CD14-positive monocyte (primary cell): Measurements from ENCODE around the gene UCHL1. TPM values are rescaled to one million over a fixed set of nuclear protein-coding genes. Genes with fewer than 3 reads are reported as not detected.

Experiments
- DNase-seq, 3 donors: peaks; one replicate each; pipeline ENCODE4 v3.0.0-alpha.2; 2011 to 2022
- H2AFZ ChIP-seq: 2 replicates; pipeline ENCODE4 v1.6.0; 2012; ENCODE audit warnings: mild to moderate bottlenecking, low read depth, low read length, inconsistent platforms; ENCODE audit not compliant: insufficient read depth, poor library complexity, severe bottlenecking
- H3K27ac ChIP-seq, 2 donors: 1 replicate in 1 of 2; 2 replicates in 1 of 2; pipeline ENCODE4 v1.5.1; 2012 to 2013; ENCODE audit warnings: low read length in 2 of 2, control low read depth in 1 of 2, inconsistent platforms in 1 of 2, low read depth in 1 of 2, mild to moderate bottlenecking in 1 of 2
- H3K27me3 ChIP-seq, 2 donors: one replicate each; pipeline versions ENCODE4 v1.6.0 to v1.6.1; 2011 to 2013; ENCODE audit warnings: low read length in 2 of 2; ENCODE audit not compliant: control insufficient read depth in 2 of 2, insufficient read depth in 2 of 2
- H3K36me3 ChIP-seq, 2 donors: replicated peaks in 1 of 2; 1 replicate in 1 of 2; 2 replicates in 1 of 2; pipeline versions ENCODE4 v1.5.1 to v1.6.1; 2012 to 2013; ENCODE audit warnings: low read length in 2 of 2, control low read depth in 1 of 2, inconsistent platforms in 1 of 2, mild to moderate bottlenecking in 1 of 2; ENCODE audit not compliant: insufficient read depth in 2 of 2, control insufficient read depth in 1 of 2
- H3K4me1 ChIP-seq, 2 donors: 1 replicate in 1 of 2; 2 replicates in 1 of 2; pipeline versions ENCODE4 v1.5.1 to v1.6.1; 2012 to 2013; ENCODE audit warnings: low read length in 2 of 2, control low read depth in 1 of 2, inconsistent platforms in 1 of 2, mild to moderate bottlenecking in 1 of 2, moderate library complexity in 1 of 2; ENCODE audit not compliant: insufficient read depth in 2 of 2, control insufficient read depth in 1 of 2
- H3K4me2 ChIP-seq: replicated peaks from 2 replicates; pipeline ENCODE3; 2012; ENCODE audit warnings: low read length, moderate library complexity, mild to moderate bottlenecking; ENCODE audit not compliant: poor library complexity, severe bottlenecking; ENCODE audit errors: extremely low read depth
- H3K4me3 ChIP-seq, 3 experiments: fragments of 200-600 bp in 1 of 3; sonication (generic) in 1 of 3; replicated peaks in 1 of 3; 1 replicate in 2 of 3; 2 replicates in 1 of 3; pipeline ENCODE4 v1.5.1; 2011 to 2013; ENCODE audit warnings: low read length in 3 of 3, mild to moderate bottlenecking in 3 of 3, control low read depth in 2 of 3, low read depth in 2 of 3, inconsistent platforms in 1 of 3, moderate library complexity in 1 of 3
- H3K79me2 ChIP-seq: 2 replicates; pipeline ENCODE4 v1.6.0; 2012; ENCODE audit warnings: mild to moderate bottlenecking, control low read depth, inconsistent platforms, low read length, moderate library complexity; ENCODE audit not compliant: insufficient read depth
- H3K9ac ChIP-seq: 2 replicates; pipeline ENCODE4 v1.6.0; 2017; ENCODE audit warnings: low read length, mild to moderate bottlenecking; ENCODE audit not compliant: insufficient read depth, poor library complexity, severe bottlenecking
- H3K9me3 ChIP-seq, 2 donors: replicated peaks in 1 of 2; 1 replicate in 1 of 2; 2 replicates in 1 of 2; pipeline versions ENCODE4 v1.5.1 to v1.6.1; 2012 to 2013; ENCODE audit warnings: low read length in 2 of 2, control low read depth in 1 of 2; ENCODE audit not compliant: control insufficient read depth in 1 of 2, insufficient read depth in 1 of 2
- H4K20me1 ChIP-seq: 2 replicates; pipeline ENCODE4 v1.6.0; 2012; ENCODE audit warnings: mild to moderate bottlenecking, low read length, control low read depth, moderate library complexity; ENCODE audit not compliant: insufficient read depth
- H3K27ac Mint-ChIP-seq, 7 donors: one replicate each; pipeline ENCODE4 v1.8.0; 2020; ENCODE audit warnings: mild to moderate bottlenecking in 7 of 7, mixed read lengths in 7 of 7, moderate library complexity in 6 of 7, inconsistent platforms in 2 of 7
- H3K27me3 Mint-ChIP-seq, 3 donors: one replicate each; pipeline ENCODE4 v1.8.0; 2021 to 2022; ENCODE audit warnings: low read depth in 3 of 3, mild to moderate bottlenecking in 3 of 3, mixed read lengths in 3 of 3, moderate library complexity in 3 of 3, inconsistent platforms in 1 of 3
- H3K36me3 Mint-ChIP-seq, 2 donors: one replicate each; pipeline ENCODE4 v1.8.0; 2020; ENCODE audit warnings: mixed read lengths in 2 of 2, inconsistent platforms in 1 of 2, mild to moderate bottlenecking in 1 of 2
- H3K4me1 Mint-ChIP-seq: one replicate; pipeline ENCODE4 v1.8.0; 2020; ENCODE audit warnings: mild to moderate bottlenecking, mixed read lengths
- H3K4me3 Mint-ChIP-seq, 2 donors: one replicate each; pipeline ENCODE4 v1.8.0; 2020; ENCODE audit warnings: mild to moderate bottlenecking in 2 of 2, mixed read lengths in 2 of 2, moderate library complexity in 1 of 2
- H3K9me3 Mint-ChIP-seq, 7 donors: one replicate each; pipeline ENCODE4 v1.8.0; 2020 to 2022; ENCODE audit warnings: mixed read lengths in 7 of 7, mild to moderate bottlenecking in 6 of 7, moderate library complexity in 6 of 7, inconsistent platforms in 2 of 7
- CTCF ChIP-seq: fragments of 200-600 bp; IDR thresholded peaks from one replicate; pipeline ENCODE4 v1.8.0; 2022; ENCODE audit warnings: antibody characterized with exemption, mild to moderate bottlenecking
- WGBS: methylation state at CpG from one replicate; pipeline ENCODE4 v1.1.5; 2013; ENCODE audit warnings: missing lambda C conversion rate; ENCODE audit not compliant: insufficient coverage; 5-methylcytosine and 5-hydroxymethylcytosine counted together
- intact Hi-C, 2 donors: fragments of 100-400 bp; cut with micrococcal nuclease; formaldehyde crosslinking; loops; one replicate each; pipeline versions ENCODE4 v1.15.0 to v1.15.1; 2023
- polyA plus RNA-seq, 3 donors: library from polyadenylated mRNA; depleted of rRNA in 1 of 3; unstranded in 2 of 3; stranded (reverse) in 1 of 3; fragments of 300-500 nt in 2 of 3; fragments of >200 nt in 1 of 3; fragmentation: Illumina TruSeq in 2 of 3; gene quantifications; 1 replicate in 2 of 3; 2 replicates in 1 of 3; pipeline ENCODE4 v1.2.3, GENCODE V29; 2012 to 2021

UCHL1 gene
- polyA plus RNA-seq, 3 donors, result not detected

GRCh38 chr4:41211951-41212615 lies 44.6 kb upstream of the UCHL1 start:
- H4K20me1 ChIP-seq, result no peaks in the 10 kb centered on the region

More at GRCh38 chr4:41211951-41212615, 44.6 kb upstream of the UCHL1 start:
- Histone ChIP-seq H3K27ac (no peak overlapping the region), H3K4me2 (no peak overlapping the region), H3K79me2 (no peaks in the 10 kb centered on the region), H3K27me3 (peaks cover 43 to 44% of the 10 kb centered on the region in 2 donors), H3K4me3 (no peak overlapping the region), H3K36me3 (no peaks in the 10 kb centered on the region), H3K4me1 (peaks cover 25 to 27% of the 10 kb centered on the region in 2 donors), H3K9me3 (peaks cover 0 to 12% of the 10 kb centered on the region in 2 donors), H2AFZ (no peak overlapping the region), H3K9ac (no peak overlapping the region)
- peaks cover 0 to 10% of the 10 kb centered on the region in 2 donors for H3K36me3 Mint-ChIP-seq
- no peak for TF ChIP-seq CTCF
- peaks cover 38% of the 10 kb centered on the region for H3K4me1 Mint-ChIP-seq
- peaks cover 52 to 65% (median 58%) of the 10 kb centered on the region in 3 donors for H3K27me3 Mint-ChIP-seq
- WGBS, result no CpG with 5 or more reads among the region's 1 CpG
- peak overlapping the region; percentile 94 for H3K4me3 Mint-ChIP-seq
- no peak for DNase-seq
- H3K9me3 Mint-ChIP-seq, result peaks cover 0 to 10% (median 5%) of the 10 kb centered on the region in 7 donors
- no peak overlapping the region for H3K27ac Mint-ChIP-seq
- intact Hi-C loops, result loop anchor here (5.0 to 10.0 kb wide), 3 partner anchors 235 to 287 kb away; no protein-coding TSS in a partner anchor
